Stimulated activated CD8-positive, alpha-beta memory T cell treated with anti-CD3 and anti-CD28 coated beads, Interleukin-15, amount 100 ng/mL, for 1 hour (primary cell): ENCODE measurements around the gene NKD1.

Source experiments
- DNase-seq: peaks from one replicate; pipeline ENCODE4 v3.0.0-alpha.2; 2020; ENCODE audit warnings: low read depth

Gene NKD1

DNA sequence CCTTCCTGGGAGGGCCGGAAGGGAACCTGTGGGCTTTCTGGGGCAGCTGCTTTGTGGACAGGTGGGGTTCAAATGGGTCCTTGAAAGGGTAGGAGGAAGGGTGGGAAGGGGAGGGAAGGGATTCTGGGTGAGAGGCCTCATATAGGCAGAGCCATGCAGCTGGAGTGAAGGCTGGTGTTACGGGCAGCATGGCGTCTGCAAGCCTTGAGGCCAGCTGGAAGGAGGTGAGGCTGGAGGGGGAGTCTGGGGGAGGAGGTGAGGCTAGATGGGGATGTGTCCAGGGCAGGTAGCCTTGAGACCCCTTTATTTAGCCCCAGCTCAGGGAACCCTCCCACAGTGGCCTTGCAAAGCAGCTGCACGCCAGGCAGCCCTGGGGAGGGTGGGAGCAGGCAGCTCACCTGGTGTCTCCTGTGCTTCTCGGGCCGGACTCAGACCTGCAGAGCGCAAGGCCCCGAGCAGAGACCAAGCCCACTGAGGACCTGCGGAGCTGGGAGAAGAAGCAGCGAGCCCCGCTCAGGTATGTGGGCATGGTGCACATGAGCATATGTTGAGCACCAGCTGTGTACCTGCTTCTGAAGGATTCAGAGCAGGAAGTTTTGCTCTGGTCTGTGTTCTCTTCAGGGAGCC, 82.3 kb downstream of the NKD1 start:
- DNase-seq, result no peak

DNA sequence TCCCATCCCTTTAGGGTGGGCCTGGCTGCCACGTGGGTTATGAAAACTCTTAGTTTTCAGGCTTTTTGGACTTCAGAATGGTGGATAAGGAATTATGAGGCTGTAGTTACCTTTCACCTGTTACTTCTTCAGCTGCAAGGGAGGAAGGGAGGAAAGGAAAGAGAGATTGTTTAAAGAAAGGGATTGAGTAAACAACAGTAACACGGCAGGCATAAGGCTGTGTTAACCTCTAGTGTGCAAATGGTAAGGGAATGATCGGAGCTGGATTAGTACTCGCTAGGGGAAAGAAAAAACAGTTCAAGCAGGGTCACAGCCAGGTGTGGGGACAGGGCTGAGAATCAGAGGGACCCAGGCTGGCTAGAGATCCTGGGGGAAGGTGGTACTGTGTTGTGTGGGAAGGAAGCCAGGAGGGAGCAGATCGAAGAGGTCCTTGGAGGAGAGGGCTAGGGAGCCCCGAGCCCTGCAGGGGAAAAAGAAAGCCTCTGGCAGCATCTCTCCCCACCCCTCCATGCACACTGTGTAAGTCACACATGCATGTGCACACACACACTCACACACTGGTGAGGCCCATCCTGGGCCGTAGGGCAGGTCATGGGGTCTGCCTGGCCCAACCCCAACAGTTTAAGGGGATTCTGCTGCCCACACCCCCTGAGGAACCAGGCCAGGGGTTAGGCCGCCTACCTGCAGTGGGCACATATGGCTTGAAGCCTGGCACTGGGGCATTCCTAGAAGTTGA, 83.2 kb downstream of the NKD1 start:
- no peak for DNase-seq

DNA sequence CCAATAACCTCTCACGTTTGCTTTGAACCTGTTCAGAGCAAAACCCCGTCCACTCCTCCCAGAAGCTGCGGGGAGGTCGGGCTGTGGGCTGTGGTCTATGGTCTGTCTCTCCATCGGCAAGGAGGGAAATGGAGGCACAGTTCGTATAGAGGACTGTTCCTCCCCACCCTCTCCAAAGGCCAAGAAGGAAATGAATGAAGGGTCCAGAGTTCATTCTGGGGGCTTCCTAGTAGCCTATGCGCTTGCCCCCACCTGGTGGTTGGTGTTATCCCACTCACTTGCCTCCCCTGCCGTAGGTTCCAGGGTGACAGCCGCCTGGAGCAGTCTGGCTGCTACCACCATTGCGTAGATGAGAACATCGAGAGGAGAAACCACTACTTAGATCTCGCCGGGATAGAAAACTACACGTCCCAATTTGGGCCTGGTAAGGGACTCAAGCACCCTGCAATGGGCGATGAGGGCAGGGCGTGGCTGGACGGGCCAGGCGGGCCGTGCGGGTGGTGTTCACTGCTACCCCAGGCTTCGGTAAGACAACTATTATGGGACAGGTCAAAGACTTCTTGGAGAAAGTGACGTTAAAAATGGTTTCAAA, 83.9 kb downstream of the NKD1 start:
- no peak for DNase-seq

- DNase-seq, result no peak
Observed at GRCh38 chr16:50632927-50633800, 85.0 kb downstream of the NKD1 start.

DNA sequence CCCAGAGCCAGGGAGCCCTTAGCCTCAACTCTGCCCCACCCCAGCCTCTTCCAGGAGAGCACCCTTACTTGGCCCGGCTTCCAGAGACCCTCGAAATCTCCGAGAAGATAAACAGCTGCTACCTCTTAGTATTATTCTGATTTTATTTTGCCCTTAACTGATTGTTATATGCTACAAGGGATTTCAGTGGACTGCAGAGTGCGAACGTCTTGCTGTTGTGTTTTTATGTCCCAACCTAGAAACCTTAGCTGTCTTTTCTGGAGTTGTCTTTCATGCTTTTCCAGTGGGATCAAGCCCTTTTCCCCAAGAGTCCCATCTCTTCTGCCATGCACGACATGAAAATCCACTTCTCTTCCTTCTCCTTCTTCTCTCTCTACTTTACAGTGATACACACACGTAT, 85.9 kb downstream of the NKD1 start:
- no peak for DNase-seq

DNA sequence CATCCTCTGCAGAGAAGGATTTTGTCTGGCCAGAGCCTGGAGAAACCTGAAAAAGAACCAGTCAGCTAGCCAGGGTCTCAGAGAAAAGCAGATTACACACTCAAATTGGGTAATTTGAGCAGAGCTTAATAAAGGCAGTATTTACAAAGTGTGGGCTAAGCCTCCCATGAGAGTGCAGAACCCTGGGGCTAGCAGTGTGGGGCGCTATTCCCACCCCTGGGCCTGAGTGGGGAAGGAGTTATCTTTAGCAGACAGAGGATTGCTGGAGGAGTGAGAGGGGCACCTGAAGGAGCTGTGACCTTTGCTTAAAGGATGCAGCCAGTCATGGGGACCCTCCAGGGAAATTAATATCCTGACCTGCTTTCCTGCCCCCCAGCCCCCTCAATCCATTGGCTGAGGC, 86.8 kb downstream of the NKD1 start:
- DNase-seq, result no peak

GRCh38 chr16:50635505-50636392, 87.6 kb downstream of the NKD1 start:
- no peak for DNase-seq

DNA sequence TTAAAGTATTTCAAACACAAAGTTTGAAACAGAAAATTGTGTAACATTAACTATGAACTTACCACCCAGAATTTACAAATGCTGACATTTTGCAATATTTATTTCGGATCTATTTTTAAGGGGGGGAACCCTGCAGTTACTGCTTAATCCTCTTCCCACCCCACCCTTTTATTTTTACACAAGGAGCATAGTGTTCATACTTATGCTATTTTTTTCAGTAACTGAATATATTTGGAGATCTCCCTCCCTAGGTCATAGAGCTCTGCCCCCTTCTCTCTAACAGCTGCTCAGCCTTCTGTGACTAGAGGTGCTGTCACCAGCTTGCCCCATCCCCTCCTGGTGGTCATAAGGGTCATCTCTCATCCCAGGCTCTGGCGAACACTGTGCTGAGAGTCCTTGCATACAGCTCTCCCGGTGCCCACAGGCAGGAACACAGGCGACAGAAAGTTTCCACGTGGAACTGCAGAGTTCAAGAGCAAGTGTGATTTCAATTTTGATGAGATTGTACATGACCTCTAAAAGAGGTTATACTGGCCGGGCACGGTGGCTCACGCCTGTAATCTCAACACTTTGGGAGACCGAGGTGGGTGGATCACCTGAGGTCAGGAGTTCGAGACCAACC, 88.7 kb downstream of the NKD1 start:
- no peak for DNase-seq

GRCh38 chr16:50637716-50638602, 89.8 kb downstream of the NKD1 start:
- no peak for DNase-seq

DNA sequence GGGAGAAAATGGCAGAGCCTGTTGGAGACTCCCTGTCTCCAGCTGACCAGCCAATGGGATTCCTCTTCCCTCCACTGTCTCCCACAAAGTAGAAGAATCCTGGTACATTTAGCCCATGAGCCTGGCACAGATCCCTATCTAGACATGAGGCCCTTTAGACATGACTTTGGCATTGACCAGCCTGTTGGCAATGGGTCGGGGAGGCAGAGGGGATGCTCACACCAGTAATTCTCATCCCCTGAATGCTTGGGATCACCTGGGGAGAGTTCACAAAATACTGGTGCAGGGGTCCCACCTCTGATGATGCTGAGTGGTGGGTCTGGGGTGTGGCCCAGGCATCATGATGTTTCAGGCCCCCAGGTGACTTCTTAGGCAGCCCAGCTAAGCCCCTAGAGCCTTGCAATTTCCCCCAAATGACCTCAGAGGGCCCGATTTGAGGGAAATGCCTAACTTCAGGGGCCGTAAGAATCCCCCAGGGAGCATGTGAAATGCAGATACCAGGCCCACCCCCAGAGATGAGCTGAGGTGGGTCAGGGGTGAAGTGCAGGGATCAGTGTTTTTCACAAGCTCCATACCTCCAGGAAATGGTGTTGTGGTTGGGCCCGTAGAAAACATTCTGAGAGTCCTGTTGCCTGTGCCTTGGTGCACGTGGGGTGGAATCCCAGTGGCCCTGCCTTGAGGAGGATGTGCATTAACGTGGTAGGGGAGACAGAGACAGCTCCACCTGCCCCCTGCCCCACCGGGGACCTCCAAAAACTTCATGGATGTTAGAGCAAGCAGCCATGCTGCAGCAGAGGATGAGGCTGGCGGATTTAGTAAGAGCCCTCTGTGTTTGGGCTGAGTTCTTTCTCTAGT, 90.8 kb downstream of the NKD1 start:
- no peak for DNase-seq

DNA sequence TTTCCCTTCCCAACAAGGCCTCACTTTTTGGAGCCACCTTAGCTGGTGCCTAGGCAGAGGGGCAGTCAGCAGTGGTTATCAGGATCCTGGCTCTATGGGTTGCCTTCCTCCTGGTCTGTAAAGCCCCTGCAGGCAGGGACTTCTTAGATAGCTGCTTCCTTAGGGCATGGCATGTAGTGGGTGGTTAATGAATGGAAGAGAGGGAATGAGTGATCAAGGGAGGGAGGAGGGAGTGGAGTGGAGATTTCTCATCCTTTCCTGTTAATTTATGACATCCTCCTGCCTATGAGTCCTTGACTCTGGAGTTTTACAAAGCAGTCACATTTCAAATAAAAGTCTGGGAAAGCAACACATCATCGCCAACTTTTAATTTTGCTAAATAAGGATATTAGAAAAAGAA, 92.2 kb downstream of the NKD1 start:
- no peak for DNase-seq

DNA sequence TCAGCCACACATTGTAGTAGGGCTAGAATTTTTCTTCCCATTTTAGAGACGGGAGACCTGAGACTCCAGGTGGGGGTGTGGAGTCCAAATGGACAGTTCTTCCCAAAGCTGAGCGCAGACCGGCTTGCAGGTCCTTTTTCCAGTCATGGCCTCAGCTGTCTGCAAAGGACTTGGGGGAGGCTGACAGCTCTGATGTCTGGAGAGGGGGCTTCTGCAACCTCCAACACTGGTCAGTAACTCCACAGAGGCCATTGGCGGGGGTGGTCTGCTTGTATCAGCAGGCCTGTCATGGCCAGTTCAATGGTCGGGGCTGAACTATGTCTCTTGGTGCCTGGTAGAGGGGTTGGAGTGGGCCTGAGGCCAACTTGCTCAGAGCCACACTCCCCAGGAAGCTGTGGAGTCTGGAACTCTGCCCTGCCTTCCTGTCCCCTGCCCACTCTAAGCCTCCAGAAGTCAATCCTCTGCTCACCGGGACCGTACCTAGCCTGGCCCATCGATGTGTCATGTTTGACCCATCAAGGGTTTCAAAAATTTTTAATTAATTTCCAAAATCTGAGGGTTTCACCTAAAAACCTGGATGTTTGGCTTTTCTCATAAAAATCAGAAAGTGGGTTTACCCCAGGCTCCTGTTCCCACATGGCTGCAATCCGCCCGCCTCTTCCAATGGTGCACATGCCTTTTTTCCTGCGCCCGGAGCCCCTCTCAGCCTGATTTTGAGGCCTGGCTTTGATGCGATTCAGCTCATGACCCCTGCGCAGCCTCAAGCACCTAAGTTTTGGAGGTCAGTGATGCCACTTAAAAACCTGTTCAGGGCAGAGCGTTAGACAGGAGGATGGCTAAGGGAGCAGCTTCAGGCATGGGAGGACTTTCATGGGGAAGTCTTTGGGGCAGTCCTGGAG, 93.0 kb downstream of the NKD1 start:
- no peak for DNase-seq

GRCh38 chr16:50641818-50642187, 93.6 kb downstream of the NKD1 start:
- no peak for DNase-seq

- no peak for DNase-seq
Observed at GRCh38 chr16:50642349-50642748, 94.2 kb downstream of the NKD1 start.

DNA sequence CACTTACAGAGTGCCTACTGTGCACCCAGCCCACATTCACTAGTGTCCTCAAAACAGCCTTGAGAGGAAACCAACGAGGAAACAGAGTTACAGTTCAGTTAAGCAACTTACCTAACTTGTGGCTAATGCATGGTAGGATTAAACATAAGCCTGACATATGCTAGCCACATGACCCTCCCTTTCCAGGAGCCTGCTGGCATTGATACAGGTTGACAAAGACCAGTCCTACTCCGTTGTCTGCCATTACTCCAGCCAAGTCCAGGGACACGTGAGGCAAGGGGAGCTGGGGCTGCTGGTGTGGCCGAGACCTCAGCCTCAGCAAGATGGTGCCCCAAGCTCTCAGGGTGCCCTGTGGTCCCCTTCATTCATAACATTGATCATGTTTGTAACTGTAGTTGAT, 95.0 kb downstream of the NKD1 start:
- DNase-seq, result no peak

DNA sequence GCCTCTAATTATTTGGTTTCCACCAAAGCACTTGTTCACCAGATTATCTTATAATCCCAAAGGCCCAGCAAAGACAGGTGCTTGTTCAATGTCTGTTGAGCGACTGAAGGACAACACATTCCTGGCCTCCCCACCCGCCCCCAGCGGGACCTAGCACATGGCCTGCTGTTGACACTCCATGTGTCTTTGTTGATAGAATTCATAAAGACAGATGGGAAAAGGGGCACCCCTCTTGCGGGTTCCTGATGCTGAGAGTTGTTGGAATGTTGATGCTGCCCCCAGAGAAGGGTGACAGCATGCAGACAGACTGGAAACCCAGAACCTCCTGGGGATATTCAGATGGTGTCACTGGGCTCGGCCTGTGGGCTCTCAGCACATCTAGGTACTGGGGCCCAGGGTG, 96.0 kb downstream of the NKD1 start:
- no peak for DNase-seq

GRCh38 chr16:50644729-50645128, 96.5 kb downstream of the NKD1 start:
- no peak for DNase-seq

DNA sequence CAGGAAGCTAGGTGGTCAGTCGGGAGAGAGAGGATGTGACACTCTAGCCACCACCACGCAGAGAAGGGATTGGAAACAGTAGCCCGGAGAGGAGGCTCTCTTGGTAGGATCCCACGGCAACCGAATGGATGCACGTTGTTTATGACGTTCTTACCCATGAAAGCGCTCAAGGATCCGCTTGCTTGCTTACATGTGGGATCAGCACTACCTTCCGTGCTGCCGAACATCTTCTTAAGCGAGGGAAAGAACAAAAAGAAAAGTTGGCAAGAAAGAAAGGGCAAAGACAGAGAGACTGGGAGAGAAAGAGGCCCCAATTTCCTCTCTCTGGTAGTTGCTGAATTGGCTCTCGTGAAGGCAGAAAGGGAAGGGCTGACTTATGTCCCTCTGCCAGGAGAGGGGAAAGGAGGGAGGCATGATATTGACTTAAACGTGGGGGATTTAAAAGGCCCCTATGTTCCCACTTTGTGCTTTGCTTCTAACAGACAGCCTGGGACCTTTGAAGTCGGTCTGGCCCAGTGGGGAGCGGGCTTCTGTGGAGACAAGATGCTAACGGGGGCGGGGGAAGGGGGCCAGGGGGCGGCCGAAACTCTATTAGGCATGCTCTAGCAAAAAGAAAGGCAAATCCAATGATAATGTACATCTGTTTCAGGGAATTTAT, 97.5 kb downstream of the NKD1 start:
- DNase-seq, result no peak
